ENCODE measurements around the gene REC114. TPM values are rescaled to one million over a fixed set of nuclear protein-coding genes. Genes with fewer than 3 reads are reported as not detected.

Gene REC114, protein sequence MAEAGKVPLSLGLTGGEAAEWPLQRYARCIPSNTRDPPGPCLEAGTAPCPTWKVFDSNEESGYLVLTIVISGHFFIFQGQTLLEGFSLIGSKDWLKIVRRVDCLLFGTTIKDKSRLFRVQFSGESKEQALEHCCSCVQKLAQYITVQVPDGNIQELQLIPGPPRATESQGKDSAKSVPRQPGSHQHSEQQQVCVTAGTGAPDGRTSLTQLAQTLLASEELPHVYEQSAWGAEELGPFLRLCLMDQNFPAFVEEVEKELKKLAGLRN
- not detected in 5 replicates for total RNA-seq (2022; extraction: Qiagen RNA extraction)

GRCh38 chr15:73442968-73443367 is at the start of gene REC114:
TSS of gene REC114 (plus strand) at chr15:73443164. CDS start at chr15:73443186, 22 bp downstream.

Other genes with a start within 250 kb of the REC114 start
- gene HCN4, start 74.2 kb upstream of the REC114 start, total RNA-seq (2022; extraction: Qiagen RNA extraction): 0.28 to 0.42 TPM (median 0.31 TPM) in 5 replicates
- gene NPTN, start 190.2 kb downstream of the REC114 start, total RNA-seq (2022; extraction: Qiagen RNA extraction): 184 to 210 TPM (median 208 TPM) in 5 replicates
- gene CD276, start 241.2 kb downstream of the REC114 start, total RNA-seq (2022; extraction: Qiagen RNA extraction): 71.4 to 78.1 TPM (median 76.1 TPM) in 5 replicates